Ishikawa (cell line): ENCODE data around the gene EP400.

Experiments
- CEBPB ChIP-seq: IDR thresholded peaks from 2 replicates; pipeline ENCODE4 v1.6.1; 2012
- CREB1 ChIP-seq: IDR thresholded peaks from 2 replicates; pipeline ENCODE4 v1.6.1; 2012; ENCODE audit warnings: low read depth
- EGR1 ChIP-seq: IDR thresholded peaks from 2 replicates; pipeline ENCODE4 v1.6.1; 2012
- EP300 ChIP-seq: IDR thresholded peaks from 2 replicates; pipeline ENCODE4 v1.6.1; 2012; ENCODE audit warnings: borderline replicate concordance
- FOXM1 ChIP-seq: IDR thresholded peaks from 2 replicates; pipeline ENCODE4 v1.6.1; 2012; ENCODE audit warnings: low read depth, borderline replicate concordance
- MAX ChIP-seq: IDR thresholded peaks from 2 replicates; pipeline ENCODE4 v1.6.1; 2012
- NFIC ChIP-seq: IDR thresholded peaks from 2 replicates; pipeline ENCODE4 v1.6.1; 2012
- RAD21 ChIP-seq: IDR thresholded peaks from 2 replicates; pipeline ENCODE4 v1.6.1; 2012; ENCODE audit warnings: low read depth
- REST ChIP-seq: IDR thresholded peaks from 2 replicates; pipeline ENCODE4 v1.6.1; 2012; ENCODE audit warnings: low read depth, mild to moderate bottlenecking
- TAF1 ChIP-seq: IDR thresholded peaks from 2 replicates; pipeline ENCODE4 v1.6.1; 2012; ENCODE audit warnings: low read depth, mild to moderate bottlenecking
- TCF12 ChIP-seq: IDR thresholded peaks from 2 replicates; pipeline ENCODE4 v1.6.1; 2012; ENCODE audit warnings: low read depth
- TEAD4 ChIP-seq: IDR thresholded peaks from 2 replicates; pipeline ENCODE4 v1.6.1; 2012
- USF1 ChIP-seq: IDR thresholded peaks from 2 replicates; pipeline ENCODE4 v1.6.1; 2012
- YY1 ChIP-seq: IDR thresholded peaks from 2 replicates; pipeline ENCODE4 v1.6.1; 2012; ENCODE audit warnings: low read depth
- ZBTB7A ChIP-seq: IDR thresholded peaks from 2 replicates; pipeline ENCODE4 v1.6.1; 2012; ENCODE audit warnings: low read depth

The EP400 gene

GRCh38 chr12:131938082-131938481 lies 11.7 kb upstream of the EP400 start:
- TF ChIP-seq TAF1 (no peak), USF1 (no peak), RAD21 (no peak), CREB1 (no peak), EGR1 (no peak), TCF12 (no peak), TEAD4 (no peak), FOXM1 (no peak), CEBPB (no peak), NFIC (no peak), REST (no peak), MAX (no peak), YY1 (no peak), ZBTB7A (no peak), EP300 (no peak)

- TF ChIP-seq REST: no peak
- no peak for TF ChIP-seq USF1
- TF ChIP-seq EGR1: no peak
- no peak for TF ChIP-seq TCF12
- no peak for TF ChIP-seq EP300
- TF ChIP-seq CEBPB: no peak
- no peak for TF ChIP-seq ZBTB7A
- no peak for TF ChIP-seq YY1
- no peak for TF ChIP-seq MAX
- no peak for TF ChIP-seq TEAD4
- no peak for TF ChIP-seq CREB1
- TF ChIP-seq FOXM1: no peak
- no peak for TF ChIP-seq NFIC
- no peak for TF ChIP-seq RAD21
- no peak for TF ChIP-seq TAF1
Observed at GRCh38 chr12:131939007-131939406, 10.7 kb upstream of the EP400 start.

- TF ChIP-seq NFIC: no peak
- no peak for TF ChIP-seq USF1
- TF ChIP-seq ZBTB7A: no peak
- TF ChIP-seq TEAD4: no peak
- no peak for TF ChIP-seq RAD21
- TF ChIP-seq TCF12: no peak
- no peak for TF ChIP-seq CEBPB
- TF ChIP-seq MAX: no peak
- no peak for TF ChIP-seq TAF1
Observed at GRCh38 chr12:131940141-131940547, 9.6 kb upstream of the EP400 start.

GRCh38 chr12:131941116-131941986 lies 8.4 kb upstream of the EP400 start:
- no peak for TF ChIP-seq USF1
- TF ChIP-seq NFIC: no peak
- no peak for TF ChIP-seq EGR1

GRCh38 chr12:131941987-131942341 lies 7.8 kb upstream of the EP400 start:
- TF ChIP-seq YY1 (no peak), CEBPB (no peak), EP300 (no peak), REST (no peak)
